T-helper 1 cell treated with Interleukin-12 subunit alpha and Interleukin-12 subunit beta and Interleukin-4 antibody, amounts not matched to agents 30 ng/mL and 1 ng/mL, for 36 hours (primary cell): Measurements from ENCODE around the gene CORO1C. TPM values are rescaled to one million over a fixed set of nuclear protein-coding genes. Genes with fewer than 3 reads are reported as not detected.

Experiments
- intact Hi-C: fragments of 100-400 bp; cut with micrococcal nuclease; formaldehyde crosslinking; loops from one replicate; pipeline ENCODE4 v1.15.1; 2024
- total RNA-seq: library from RNA; stranded (reverse); gene quantifications from 2 replicates; pipeline ENCODE4 v1.2.3, GENCODE V29; 2022

The CORO1C gene
- total RNA-seq, 1 donor from 2014 or later: 35.4 TPM

DNA sequence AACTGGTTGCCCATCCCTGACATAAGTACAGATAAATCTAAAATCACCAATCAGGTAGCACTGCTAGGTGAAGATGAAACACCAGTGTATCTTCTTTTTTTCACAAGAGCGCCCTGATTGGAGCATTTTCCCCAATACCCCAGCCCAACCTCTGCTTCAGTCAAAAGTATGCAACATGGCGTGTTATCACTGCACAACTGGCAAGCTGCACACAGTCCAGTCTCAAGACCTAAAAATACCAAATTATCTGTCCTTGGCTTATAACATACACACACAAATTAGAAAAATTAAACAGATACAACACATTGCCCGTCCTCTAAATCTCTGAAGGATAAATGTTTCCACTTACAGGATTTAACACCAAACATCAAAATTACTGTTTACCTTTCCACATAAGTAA, 77.4 kb downstream of the CORO1C start:
- intact Hi-C loops: no loop called here

DNA sequence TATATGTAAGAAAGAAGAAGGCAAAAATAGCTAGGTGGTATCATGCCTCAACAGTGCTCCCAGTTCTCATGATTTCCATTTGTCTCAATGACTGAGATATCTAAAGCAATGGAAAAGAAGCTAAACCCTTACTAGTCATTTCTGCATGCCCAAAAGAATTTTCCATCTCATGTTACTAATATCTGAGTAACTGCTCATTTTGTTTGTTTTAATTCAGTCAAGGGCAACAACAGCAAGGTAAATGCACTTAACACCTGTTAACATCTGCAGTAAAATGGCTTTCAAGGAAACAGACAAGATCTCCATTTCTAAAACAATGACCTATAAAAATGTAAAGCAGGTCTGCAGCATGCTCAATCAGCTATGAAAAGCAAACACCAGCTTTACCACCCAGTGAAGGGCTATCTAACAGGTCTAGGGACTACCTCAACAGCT, 78.2 kb downstream of the CORO1C start:
- intact Hi-C loops: no loop called here

DNA sequence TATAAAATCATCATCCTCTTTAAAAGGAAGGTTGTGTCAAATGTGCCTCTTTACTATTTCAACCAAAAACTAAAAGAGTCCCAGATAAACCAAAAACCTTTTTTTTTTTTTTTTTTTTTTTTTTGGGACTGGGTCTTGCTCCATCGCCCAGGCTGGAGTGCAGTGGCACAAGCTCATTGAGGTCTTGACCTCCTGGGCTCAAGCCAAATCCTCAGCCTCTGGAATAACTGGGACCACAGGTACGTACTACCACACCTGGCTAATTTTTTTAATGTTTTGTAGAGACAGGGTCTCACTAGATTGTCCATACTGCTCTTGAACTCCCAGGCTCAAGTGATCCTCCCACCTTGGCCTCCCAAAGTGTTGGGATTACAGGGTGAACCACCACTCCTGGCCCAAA, 81.2 kb downstream of the CORO1C start:
- intact Hi-C loops: no loop called here

DNA sequence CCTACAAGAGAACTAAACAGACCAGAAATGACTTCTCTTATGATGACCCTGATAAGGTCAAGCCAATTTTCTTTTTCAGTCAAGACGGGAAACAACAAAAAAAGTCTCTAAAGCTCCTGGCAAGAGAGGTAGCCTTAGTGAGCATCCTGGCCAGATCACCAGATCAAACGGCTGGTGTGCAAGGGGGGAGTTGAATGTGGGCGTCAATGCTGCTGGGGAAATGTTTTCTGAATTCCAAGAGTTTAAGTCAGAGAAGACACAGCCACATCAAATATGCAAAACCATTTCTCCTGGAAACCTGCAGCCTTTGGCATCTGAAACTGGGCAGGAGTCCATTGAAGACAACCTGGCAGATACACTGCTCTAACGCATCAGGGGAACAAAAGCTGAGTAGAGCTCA, 81.6 kb downstream of the CORO1C start:
- intact Hi-C loops: loop anchor here (5.0 kb wide), 1 partner anchor 153 kb away; no protein-coding TSS in a partner anchor

DNA sequence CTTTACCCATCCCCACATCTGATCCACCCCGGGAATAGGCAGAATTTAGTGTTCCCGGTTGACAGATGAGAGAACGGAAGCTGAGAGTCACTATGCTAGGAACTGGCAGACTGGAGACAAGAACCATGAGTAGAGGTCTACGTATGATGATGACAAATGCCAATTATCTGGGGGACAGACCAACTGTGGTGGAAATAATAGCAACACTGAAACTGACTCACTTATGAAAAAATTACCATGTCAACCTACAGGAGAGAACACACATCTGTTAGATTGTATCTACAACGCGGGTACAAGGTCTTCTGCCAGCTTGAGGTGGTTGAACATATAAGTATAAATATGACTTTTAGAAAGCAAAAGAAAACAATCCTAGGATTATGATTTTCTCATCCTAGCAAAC, 82.2 kb downstream of the CORO1C start:
- intact Hi-C loops: loop anchor here (5.0 kb wide), 1 partner anchor 153 kb away; no protein-coding TSS in a partner anchor

DNA sequence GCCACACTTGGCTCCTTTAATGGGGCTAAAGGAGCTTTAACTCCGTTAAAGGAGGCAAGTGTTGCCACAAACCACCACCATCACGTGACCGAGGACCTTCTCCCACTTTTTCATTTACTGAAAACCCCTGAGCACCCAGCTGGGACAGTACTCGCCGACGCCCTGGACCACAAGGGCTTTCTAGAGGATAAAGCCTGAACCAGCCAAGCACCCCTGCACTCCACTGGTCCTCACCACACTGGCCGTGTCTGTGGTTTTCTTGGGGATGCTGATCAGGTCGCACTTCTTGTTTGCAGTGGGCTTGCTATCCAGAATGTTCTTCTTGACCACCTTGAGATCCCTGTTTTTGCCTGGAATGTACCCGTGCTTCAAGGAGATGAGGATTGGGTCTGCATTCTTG, 82.9 kb downstream of the CORO1C start:
- intact Hi-C loops: loop anchor here (5.0 kb wide), 1 partner anchor 154 kb away; no protein-coding TSS in a partner anchor

DNA sequence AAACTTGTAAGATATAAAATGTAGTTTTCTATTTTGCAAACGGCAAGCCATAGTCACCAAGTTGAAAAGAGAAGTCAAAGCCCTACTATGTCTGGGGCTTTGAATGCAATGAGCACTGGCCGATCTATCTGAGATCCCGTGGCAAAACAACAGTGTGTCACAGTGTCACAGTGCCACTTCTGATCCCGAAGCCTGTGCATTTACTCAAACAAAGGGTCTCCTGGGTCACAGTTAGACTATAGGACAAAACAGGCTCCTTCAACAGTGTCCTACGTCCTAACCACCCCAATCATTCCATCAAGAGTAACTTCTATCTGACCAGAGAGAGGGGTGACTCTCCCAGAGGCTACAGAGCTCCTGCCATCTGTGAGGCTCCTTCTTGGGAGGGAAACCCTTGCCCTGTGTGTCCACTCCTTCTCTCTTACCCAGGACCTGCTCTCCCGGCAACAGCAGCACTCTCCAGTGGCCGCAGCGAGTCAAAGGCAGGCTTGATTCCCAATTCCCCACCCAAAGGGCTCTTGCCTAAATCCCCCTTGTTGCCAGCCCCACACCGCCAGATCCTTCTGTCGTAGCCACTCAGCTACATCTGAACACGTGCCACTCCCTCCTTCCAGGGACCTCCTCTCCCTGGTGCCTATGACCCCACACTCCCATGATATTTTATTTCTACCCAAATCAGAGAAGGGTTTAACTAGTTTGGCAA, 83.6 kb downstream of the CORO1C start:
- intact Hi-C loops: loop anchor here (5.0 kb wide), 1 partner anchor 155 kb away; no protein-coding TSS in a partner anchor

DNA sequence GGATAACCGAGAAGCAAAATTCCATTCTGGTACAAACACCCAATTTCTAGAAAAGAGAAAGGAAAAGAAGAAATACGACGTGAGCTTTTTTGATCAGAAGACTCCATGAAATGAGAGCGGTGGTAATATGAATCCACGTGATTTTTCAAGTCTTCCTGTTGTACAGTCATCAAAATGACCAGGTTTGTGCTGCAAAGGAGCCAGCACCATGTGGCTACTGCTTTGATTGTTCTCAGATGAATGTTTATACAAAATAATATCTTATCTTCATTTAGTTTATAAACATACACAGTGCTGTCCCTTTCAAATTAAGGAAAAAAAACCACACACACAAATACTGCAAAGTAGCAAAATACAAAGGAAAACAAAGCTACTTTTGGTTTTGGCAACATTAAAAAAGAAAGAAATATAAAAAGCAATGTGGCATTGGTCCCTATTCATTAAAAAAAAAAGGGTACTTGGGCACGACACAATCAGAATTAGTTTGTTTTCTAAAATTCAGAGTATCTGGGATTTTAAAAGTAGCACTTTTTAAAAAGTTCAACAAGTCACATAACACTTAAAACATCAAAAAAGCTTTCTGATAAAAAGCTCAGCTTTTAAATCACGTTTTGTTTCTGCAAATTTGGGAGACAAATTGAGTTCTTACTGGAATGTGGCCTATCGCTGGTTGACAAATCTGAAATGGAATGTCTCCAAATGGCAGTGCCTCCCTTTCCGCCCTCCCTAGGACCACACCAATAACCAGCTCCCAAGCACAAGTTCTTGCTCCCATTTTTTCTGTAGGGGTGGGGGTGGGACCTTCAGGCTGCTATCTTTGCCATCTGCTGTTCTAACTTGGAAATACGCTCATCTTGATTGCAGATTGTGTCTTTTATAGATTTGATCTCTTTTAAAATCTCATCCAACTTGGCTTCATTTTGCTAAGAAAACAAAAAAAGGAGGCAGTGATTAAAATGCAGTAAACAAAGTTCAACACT, 84.4 kb downstream of the CORO1C start:
- intact Hi-C loops: loop anchor here (1.0 to 5.0 kb wide), 2 partner anchors 12 to 155 kb away; no protein-coding TSS in a partner anchor

DNA sequence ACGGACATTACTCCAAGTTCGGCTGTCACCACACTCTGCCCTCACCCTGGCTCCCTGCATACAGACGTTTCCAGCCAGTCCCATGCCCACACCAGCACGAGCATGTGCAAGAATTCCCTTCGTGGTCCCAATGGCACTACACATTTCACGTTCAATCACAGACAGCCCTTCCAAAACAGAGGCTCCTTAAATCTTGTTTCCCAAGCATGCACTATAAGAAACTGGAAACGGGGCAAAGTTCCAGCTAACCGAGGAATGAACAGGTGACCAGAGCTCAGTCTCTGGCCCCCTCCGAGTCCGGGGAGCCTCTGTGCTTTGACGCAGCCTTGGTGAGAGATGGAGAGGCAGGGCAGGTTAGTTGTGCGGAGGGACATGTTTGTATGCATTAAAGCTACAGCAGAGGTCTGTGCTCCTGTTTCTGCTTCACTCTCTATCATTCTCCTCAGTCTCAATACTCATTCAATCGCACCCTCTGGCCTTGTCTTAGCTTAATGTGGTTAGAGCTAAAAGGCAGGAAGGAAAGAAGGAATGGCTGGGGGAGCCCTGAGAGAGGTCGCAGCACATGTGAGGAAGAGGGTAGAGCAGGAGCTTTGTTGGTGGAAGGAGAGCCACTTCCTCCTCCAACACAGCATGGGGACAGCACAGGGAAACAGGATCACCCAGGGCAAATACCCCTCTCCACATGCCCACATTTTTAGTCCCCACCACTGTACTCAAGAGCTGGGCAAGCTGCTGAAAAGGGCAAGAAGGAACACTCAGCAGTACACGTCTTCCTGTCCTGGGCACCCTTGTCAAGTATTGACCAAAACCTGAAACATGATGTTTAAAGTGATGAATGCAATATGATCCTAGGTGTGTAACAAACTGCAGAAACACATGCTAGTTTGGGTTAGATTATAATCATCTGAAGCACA, 85.4 kb downstream of the CORO1C start:
- intact Hi-C loops: loop anchor here (1.0 to 5.0 kb wide), 2 partner anchors 11 to 156 kb away; no protein-coding TSS in a partner anchor

DNA sequence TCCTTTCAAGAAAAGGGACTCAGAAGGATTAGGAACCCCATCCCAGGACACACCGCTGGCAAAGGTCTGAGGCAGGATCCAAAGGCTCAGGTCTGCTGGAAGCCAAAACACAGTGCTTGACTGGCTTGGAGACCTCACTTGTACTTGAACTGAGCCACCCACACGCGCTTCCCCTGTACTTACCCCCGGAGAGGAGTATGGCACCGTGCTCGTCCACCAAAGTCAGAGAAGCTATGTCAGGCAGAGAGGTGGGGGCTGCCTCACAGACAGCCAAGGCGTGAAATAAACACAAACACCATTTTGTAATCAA, 86.6 kb downstream of the CORO1C start:
- intact Hi-C loops: loop anchor here (5.0 kb wide), 1 partner anchor 158 kb away; no protein-coding TSS in a partner anchor

DNA sequence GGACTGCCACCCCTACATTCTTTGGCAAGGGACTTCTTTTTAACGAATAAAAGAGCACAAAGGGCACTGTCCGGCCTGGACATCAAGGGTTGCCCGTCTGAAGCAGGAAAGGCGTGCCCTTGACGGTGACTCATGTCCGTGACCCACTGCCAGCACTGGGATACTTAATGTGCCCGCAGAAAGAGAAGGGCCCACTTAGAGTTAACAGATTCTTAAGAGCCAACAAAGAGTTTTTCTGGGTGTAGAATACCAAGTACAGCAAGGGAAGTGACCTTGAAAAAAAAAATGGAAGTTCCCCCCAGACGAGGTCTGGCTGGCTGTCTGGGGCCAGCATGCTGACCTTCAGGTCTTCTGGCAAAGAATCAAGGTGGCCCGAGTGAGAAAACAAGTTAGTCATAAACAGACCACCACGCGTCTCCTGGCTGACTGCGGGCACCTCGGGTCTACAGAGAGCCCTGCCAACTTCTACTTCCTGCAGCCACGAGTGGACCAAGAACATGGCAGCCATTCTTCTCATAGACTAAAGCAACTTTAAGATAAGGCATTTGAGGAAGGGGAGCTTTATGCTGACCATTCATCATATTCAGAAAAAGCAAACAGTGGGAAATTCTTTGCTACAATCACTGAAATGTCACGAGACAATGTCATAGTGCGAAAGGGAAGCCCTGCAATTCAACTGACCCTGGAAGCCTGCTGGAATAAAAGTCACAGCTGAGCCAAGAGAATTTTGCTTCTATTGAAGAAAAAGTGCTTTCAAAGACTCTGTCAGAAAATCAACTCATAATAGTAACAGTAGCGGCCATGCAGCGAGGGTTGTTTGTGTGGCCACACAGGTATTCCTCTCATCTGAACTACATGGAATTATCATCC, 87.1 kb downstream of the CORO1C start:
- intact Hi-C loops: no loop called here

DNA sequence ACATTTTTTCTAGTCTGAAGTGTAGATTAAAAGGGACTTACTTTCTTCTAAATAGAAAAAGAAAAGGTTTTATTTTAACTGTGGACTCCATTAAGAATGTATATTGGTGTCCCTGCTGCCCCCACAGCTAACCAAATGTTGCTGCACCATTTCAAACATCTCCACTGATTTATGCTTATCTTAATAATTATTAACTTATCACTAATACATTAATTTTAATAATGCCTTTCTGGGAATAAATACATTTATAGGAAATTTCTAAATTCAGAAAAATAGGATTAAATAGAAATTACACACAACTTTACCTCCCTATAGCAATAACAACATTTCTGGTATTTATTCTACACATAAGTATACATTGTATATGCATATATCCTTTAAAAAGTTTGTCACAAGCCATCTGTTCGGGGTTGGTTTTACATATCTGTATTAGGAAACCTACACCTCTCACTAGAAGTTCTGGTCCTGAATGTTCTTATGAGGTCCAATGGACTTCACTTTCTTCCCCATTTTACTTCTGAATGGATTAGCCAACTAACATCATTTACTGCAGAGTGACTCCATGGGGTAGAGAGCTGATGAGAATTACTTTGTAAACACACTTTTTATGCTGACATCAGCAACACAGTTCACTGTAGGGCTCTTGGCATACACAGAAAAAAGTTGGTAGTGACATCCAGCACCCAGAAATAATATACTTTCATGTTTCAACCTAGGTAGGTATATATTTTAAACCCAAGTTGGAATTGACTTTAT, 88.2 kb downstream of the CORO1C start:
- intact Hi-C loops: no loop called here

DNA sequence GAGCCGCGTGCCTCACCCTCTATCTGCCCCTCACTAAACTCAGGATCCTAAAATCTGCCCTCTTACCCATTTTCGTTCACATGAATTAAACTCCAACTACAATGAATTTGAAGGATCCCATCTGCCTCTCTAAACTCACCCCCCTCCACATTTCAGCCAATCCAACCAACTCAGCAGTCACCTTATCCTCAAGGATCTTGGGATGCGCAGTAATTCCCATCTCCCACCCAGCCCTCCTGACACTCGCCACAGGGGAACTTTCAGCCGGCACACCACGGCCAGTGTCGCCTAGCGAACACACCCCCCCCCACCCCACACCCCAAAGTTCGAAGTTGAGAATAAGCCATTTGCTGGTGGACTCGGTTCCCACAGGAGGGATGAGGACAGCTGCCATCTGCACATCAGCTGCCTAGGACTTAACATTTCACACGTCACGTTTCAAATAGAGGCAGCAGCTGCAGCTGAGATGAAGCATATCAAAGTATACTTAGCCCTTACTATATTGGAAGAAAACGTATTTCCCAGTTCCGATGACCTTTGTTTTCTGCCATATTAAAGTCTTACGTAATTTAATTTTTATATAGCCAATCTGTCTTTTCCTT, 88.9 kb downstream of the CORO1C start:
- intact Hi-C loops: no loop called here

DNA sequence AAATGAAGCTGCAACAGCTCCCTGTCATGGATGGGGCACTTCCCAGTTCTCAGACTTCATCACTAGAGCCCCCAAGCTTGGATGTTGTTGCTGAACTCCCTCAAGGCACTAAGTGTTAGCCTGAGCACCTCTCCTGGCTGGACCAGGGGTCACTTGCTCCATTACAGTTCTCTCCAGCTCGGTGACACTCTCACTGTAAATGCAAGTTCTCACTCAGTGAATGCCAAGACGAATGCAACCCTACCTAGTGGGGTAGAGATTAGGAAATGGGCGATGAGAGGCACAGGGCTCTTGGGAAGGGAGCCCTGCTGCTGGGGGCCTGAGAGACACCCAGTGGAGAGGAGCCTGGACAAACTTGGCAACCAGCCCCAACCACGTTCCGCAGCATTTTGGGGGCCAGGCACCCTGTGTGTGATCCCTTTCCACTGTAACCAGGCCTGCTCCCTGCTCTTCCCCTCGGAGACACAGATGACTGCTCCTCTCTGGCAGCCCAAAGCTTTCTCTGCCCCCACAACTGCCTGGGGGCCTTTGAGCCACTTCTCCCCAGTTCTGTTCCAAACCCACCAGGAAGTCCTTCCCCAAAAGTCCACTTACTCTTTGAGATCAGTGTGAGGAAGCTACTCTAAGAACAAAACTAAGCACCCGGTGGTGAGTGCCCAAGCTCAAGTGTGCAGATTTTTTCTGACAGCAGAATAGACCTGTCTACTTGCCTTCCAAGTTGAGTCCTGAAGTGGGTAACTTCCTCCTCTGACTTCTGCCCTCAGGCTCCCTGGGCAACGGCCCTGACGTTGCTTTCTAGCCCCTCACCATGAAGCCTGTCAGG, 89.7 kb downstream of the CORO1C start:
- intact Hi-C loops: no loop called here

DNA sequence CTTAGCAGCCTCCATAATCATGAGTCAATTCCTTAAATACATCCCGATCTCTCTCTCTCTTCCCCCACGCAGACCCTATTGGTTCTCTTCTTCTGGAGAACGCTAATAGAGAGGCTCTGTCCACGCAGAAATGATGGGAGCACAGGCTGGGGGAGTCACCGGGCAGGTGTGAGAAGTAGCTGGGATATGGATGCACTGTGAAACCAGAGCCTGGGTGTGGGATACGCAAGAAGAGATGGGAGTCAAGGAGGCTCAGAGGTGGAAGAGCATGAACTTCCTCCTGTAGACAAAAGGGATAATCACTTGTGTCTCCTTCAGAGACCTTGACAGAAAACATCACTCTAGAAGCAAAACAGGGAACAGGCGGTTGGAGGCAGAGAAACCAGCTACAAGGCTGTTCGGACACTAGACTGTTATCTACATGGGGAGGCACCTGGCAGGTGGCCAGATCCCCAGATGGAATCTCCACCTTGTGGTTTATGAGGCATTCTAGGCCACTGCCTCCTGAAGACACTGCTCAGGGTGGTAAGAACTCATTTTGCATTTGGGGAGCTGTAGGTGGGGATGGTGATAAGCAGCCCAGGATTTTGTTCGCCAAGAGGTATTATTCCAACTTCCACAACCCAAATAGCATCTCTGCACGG, 90.4 kb downstream of the CORO1C start:
- intact Hi-C loops: no loop called here

DNA sequence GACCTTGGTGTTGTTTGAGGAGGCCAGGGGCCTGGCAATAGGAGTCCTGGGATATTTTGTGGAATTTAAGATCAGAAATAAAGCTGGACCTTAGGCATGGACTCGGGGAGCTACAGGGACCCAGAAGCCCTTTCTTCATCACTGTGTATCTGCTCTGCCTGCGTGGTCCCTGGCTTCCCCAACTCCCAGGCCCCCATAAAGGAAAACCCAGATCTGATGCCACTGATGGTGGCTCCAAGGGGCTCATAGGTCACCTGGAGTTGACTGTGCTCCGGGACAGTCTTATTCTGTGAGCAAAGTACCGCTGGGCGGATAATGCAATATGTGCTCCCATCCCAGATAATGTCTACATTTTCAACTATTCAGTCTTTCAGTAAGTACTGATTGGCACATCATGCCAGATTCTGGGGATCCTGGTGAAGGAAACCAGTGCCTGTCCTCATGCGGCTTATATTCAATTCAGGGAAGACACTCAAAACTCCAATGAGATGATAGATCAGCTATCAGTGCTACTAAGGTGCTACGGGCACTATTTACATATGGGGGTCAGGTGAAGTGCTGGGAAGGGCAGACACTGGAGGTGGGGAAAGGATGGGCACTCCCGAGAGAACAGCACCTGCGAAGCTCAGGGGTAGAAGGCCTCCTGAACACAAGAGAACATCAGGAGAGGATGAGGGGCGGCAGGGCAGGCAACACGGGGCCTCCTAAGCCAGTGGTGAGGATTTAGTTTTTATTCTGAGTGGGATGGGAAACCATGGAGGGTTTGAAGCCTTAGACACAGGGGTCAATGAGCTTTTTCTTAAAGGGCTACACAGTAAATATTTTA, 92.1 kb downstream of the CORO1C start:
- intact Hi-C loops: no loop called here
